Ovary (tissue), 3 donors: ENCODE measurements around the gene FAM222B.

Source experiments
- CTCF ChIP-seq, 3 donors: fragments of 450-650 bp in 2 of 3; fragments of 200-600 bp in 1 of 3; IDR thresholded peaks; one replicate each; pipeline versions ENCODE4 v1.5.1 to v1.8.0; 2016 to 2022; ENCODE audit warnings: antibody characterized with exemption in 3 of 3, mild to moderate bottlenecking in 1 of 3
- EP300 ChIP-seq: sonication (generic); formaldehyde crosslinking; IDR thresholded peaks from one replicate; pipeline ENCODE4 v1.6.1; 2017; ENCODE audit warnings: antibody characterized with exemption
- donor health status: DM: no; HTN: no; CAD: no.

- TF ChIP-seq EP300 = no peak
- no peak for TF ChIP-seq CTCF (IDR thresholded peaks at IDR 0.05)
Observed at GRCh38 chr17:28737316-28737715, 105.3 kb downstream of the FAM222B start.
